GM19193 (cell line): ENCODE results near the gene CACNA1A.

Experiments
- POLR2A ChIP-seq: IDR thresholded peaks from 4 replicates; pipeline ENCODE4 v1.6.1; 2011; ENCODE audit not compliant: insufficient read depth, insufficient read length; ENCODE audit errors: extremely low read depth

CACNA1A gene

GRCh38 chr19:13366529-13367143 is 139.6 kb downstream of the CACNA1A start:
- no peak for TF ChIP-seq POLR2A

GRCh38 chr19:13363954-13364353 is 142.3 kb downstream of the CACNA1A start:
- no peak for TF ChIP-seq POLR2A

GRCh38 chr19:13363245-13363644 is 143.0 kb downstream of the CACNA1A start:
- no peak for TF ChIP-seq POLR2A

GRCh38 chr19:13362668-13363067 is 143.6 kb downstream of the CACNA1A start:
- TF ChIP-seq POLR2A: no peak

GRCh38 chr19:13356686-13357280 is 149.5 kb downstream of the CACNA1A start:
- TF ChIP-seq POLR2A: no peak

GRCh38 chr19:13356185-13356584 is 150.1 kb downstream of the CACNA1A start:
- no peak for TF ChIP-seq POLR2A

- TF ChIP-seq POLR2A: no peak
Observed at GRCh38 chr19:13355356-13355755, 150.9 kb downstream of the CACNA1A start.

- no peak for TF ChIP-seq POLR2A
Observed at GRCh38 chr19:13353625-13354024, 152.7 kb downstream of the CACNA1A start.

- TF ChIP-seq POLR2A: no peak
Observed at GRCh38 chr19:13350759-13351158, 155.5 kb downstream of the CACNA1A start.

GRCh38 chr19:13350072-13350471 is 156.2 kb downstream of the CACNA1A start:
- TF ChIP-seq POLR2A: no peak

- no peak for TF ChIP-seq POLR2A
Observed at GRCh38 chr19:13347367-13347766, 158.9 kb downstream of the CACNA1A start.

GRCh38 chr19:13343514-13343913 is 162.8 kb downstream of the CACNA1A start:
- no peak for TF ChIP-seq POLR2A

GRCh38 chr19:13342672-13343071 is 163.6 kb downstream of the CACNA1A start:
- TF ChIP-seq POLR2A: no peak

- no peak for TF ChIP-seq POLR2A
Observed at GRCh38 chr19:13339869-13340268, 166.4 kb downstream of the CACNA1A start.

GRCh38 chr19:13337181-13337580 is 169.1 kb downstream of the CACNA1A start:
- no peak for TF ChIP-seq POLR2A

- TF ChIP-seq POLR2A: no peak
Observed at GRCh38 chr19:13334801-13335481, 171.3 kb downstream of the CACNA1A start.
